Lower lobe of right lung (tissue), 2 donors: ENCODE data around the gene VKORC1L1. TPM values are rescaled to one million over a fixed set of nuclear protein-coding genes. Genes with fewer than 3 reads are reported as not detected.
A peak's percentile ranks its signal among the peaks of the same experiment; 100 is the strongest.
"Not testable (repeated sequence)": the region's sequence is repeated elsewhere in the genome, so short reads cannot be mapped to it uniquely, and the experiment has no call there.

Experiments used
- ATAC-seq, 2 donors: fragments of 200-7000 bp; cut with Tn5 transposase; one replicate each; pipeline ENCODE4 v1.9.1; 2020 to 2022; ENCODE audit warnings: mild to moderate bottlenecking in 2 of 2, moderate library complexity in 2 of 2
- DNase-seq: peaks from one replicate; pipeline ENCODE4 v3.0.0-alpha.2; 2020
- H3K27ac ChIP-seq: fragments of 200-600 bp; one replicate; pipeline ENCODE4 v1.8.0; 2022
- H3K27me3 ChIP-seq: fragments of 200-600 bp; one replicate; pipeline ENCODE4 v1.8.0; 2022; ENCODE audit warnings: low read depth
- H3K36me3 ChIP-seq: fragments of 200-600 bp; one replicate; pipeline ENCODE4 v1.8.0; 2022; ENCODE audit warnings: mild to moderate bottlenecking
- H3K4me1 ChIP-seq: fragments of 200-600 bp; one replicate; pipeline ENCODE4 v1.8.0; 2022
- H3K4me3 ChIP-seq: fragments of 200-600 bp; one replicate; pipeline ENCODE4 v1.8.0; 2022; ENCODE audit warnings: mild to moderate bottlenecking
- H3K9me3 ChIP-seq: fragments of 200-600 bp; one replicate; pipeline ENCODE4 v1.8.0; 2022
- CTCF ChIP-seq: fragments of 200-600 bp; IDR thresholded peaks from one replicate; pipeline ENCODE4 v1.8.0; 2022; ENCODE audit warnings: antibody characterized with exemption, mild to moderate bottlenecking
- intact Hi-C: fragments of 100-400 bp; cut with DNase I; formaldehyde crosslinking; loops from one replicate; pipeline ENCODE4 v1.11.0; 2022
- total RNA-seq: library from RNA; stranded (reverse); fragmentation: NEBNext Ultra II Directional; extraction: Animal tissue kit (Norgen Biotek cat#: 25700); gene quantifications from one replicate; pipeline ENCODE4 v1.2.1, GENCODE V29; 2021
- donor health status: DM: no; HTN: yes; CAD: no; lungs with severe emphysema.

VKORC1L1 gene
- total RNA-seq, 1 donor from 2014 or later: 35.2 TPM

GRCh38 chr7:65960351-65961074 lies 87.6 kb downstream of the VKORC1L1 start:
- Histone ChIP-seq H3K27ac (no peak overlapping the region), H3K4me1 (no peaks in the 10 kb centered on the region), H3K4me3 (no peak overlapping the region), H3K27me3 (no peaks in the 10 kb centered on the region), H3K36me3 (peaks cover 90% of the 10 kb centered on the region), H3K9me3 (no peaks in the 10 kb centered on the region)
- no peak for DNase-seq
- intact Hi-C loops: no loop called here
- TF ChIP-seq CTCF: no peak
- peak in 1 of 2 donors; percentile 23 for ATAC-seq

- Histone ChIP-seq H3K9me3 (no peaks in the 10 kb centered on the region), H3K27ac (no peak overlapping the region), H3K27me3 (no peaks in the 10 kb centered on the region), H3K4me1 (no peaks in the 10 kb centered on the region), H3K4me3 (no peak overlapping the region), H3K36me3 (peaks cover 90% of the 10 kb centered on the region)
- no peak for TF ChIP-seq CTCF
- intact Hi-C loops: no loop called here
- DNase-seq: no peak
- no peak for ATAC-seq
Observed at GRCh38 chr7:65962033-65962432, 89.2 kb downstream of the VKORC1L1 start.

GRCh38 chr7:65964671-65965070 lies 91.8 kb downstream of the VKORC1L1 start:
- H3K9me3 ChIP-seq, H3K4me3 ChIP-seq, H3K27ac ChIP-seq, DNase-seq, intact Hi-C loops, H3K4me1 ChIP-seq, H3K27me3 ChIP-seq, ATAC-seq: not testable (repeated sequence)
- peaks cover 100% of the 10 kb centered on the region for H3K36me3 ChIP-seq

GRCh38 chr7:65966146-65966545 lies 93.3 kb downstream of the VKORC1L1 start:
- H3K9me3 ChIP-seq: no peaks in the 10 kb centered on the region
- H3K4me1 ChIP-seq: no peaks in the 10 kb centered on the region
- ATAC-seq (no peak), DNase-seq (no peak)
- H3K36me3 ChIP-seq: peaks cover 100% of the 10 kb centered on the region
- H3K4me3 ChIP-seq: no peak overlapping the region
- no peak overlapping the region for H3K27ac ChIP-seq
- TF ChIP-seq CTCF: no peak
- intact Hi-C loops: no loop called here
- H3K27me3 ChIP-seq: no peaks in the 10 kb centered on the region

- DNase-seq: no peak
- Histone ChIP-seq H3K36me3 (peaks cover 100% of the 10 kb centered on the region), H3K4me3 (no peak overlapping the region), H3K27me3 (no peaks in the 10 kb centered on the region), H3K4me1 (no peaks in the 10 kb centered on the region), H3K27ac (no peak overlapping the region), H3K9me3 (no peaks in the 10 kb centered on the region)
- intact Hi-C loops: no loop called here
- TF ChIP-seq CTCF: no peak
- no peak for ATAC-seq
Observed at GRCh38 chr7:65967361-65968155, 94.7 kb downstream of the VKORC1L1 start.
